ENCODE data around the gene ZNF311. TPM values are rescaled to one million over a fixed set of nuclear protein-coding genes. Genes with fewer than 3 reads are reported as not detected.
A peak's percentile ranks its signal among the peaks of the same experiment; 100 is the strongest.

Gene ZNF311
- total and polyA plus RNA-seq, 9 of the 15 experiments (the other 6 are each of a cell fraction or from before 2014, with no cell fraction given): 5.1 to 10.0 (median 7.5) TPM

DNA sequence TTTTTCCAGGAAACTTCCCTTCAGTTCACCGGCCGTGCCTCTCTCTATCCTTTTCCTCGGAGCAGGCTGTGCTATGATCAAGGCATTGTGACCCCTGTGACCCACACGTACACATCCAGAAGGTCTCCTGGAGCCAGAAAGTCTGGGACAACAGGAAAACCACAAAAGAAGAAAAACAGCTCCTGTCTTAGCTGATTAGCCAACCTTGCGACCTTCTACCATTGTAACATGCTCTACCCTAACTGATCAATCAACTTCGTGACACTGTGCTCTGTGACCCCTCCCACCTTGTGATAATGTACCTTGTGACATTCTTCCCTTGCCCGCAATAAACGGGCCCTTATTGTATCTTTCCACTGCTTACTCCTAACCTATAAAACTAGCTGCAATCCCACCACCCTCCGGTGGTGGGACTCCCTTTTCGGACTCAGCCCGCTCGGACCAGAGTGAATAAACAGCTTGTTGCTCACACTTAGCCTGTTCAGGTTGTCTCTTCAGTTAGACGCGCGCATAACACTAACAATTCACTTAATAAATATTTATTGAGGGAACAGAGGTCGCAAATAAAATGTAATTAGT is 24.2 kb downstream of the ZNF311 start (continued):
- no peak for TF ChIP-seq KLF13 (tag; IDR thresholded peaks at IDR 0.05; ENCODE audit: borderline replicate concordance, low read depth)
- no peak for TF ChIP-seq ZNF316 (IDR thresholded peaks at IDR 0.05)
- TF ChIP-seq TBL1XR1 (IDR thresholded peaks at IDR 0.05; ENCODE audit: low read length in 2 of 2): peak; percentile 37 to 74; a peak in 2 of 4 replicates
- no peak for TF ChIP-seq IRF2 (CRISPR knock-in tag; IDR thresholded peaks at IDR 0.05)
- 0 out of 2 replicates have a peak, but pooled peaks have one; percentile 2 for TF ChIP-seq ZNF436 (CRISPR knock-in tag; IDR thresholded peaks at IDR 0.05)
- no peak; the same call in 1 of the 2 replicates for TF ChIP-seq KAT7 (CRISPR knock-in tag; IDR thresholded peaks at IDR 0.05; ENCODE audit: borderline replicate concordance)
- TF ChIP-seq POLR2H (tag; IDR thresholded peaks at IDR 0.05; ENCODE audit: low read depth): no peak
- TF ChIP-seq SMAD4 (CRISPR knock-in tag; conservative IDR thresholded peaks at IDR 0.05): peak; percentile 97
- peak; percentile 82 for TF ChIP-seq ATF7 (IDR thresholded peaks at IDR 0.05)
- TF ChIP-seq ZNF347 (CRISPR knock-in tag; IDR thresholded peaks at IDR 0.05; ENCODE audit: low read depth): no peak
- TF ChIP-seq SP1 (CRISPR knock-in tag; IDR thresholded peaks at IDR 0.05): peak; percentile 75
- 0 out of 2 replicates have a peak, but pooled peaks have one; percentile 43 for TF ChIP-seq ZNF232 (CRISPR knock-in tag; IDR thresholded peaks at IDR 0.05)
- peak in 1 of 2 experiments; percentile 59; a peak in 2 of 4 replicates for TF ChIP-seq MAZ (CRISPR knock-in tag; conservative IDR thresholded peaks at IDR 0.05 in 1 of 2, IDR thresholded peaks at IDR 0.05 in 1 of 2)
- TF ChIP-seq ZFP1 (CRISPR knock-in tag; IDR thresholded peaks at IDR 0.05): no peak
- no peak for TF ChIP-seq HSF4 (CRISPR knock-in tag; IDR thresholded peaks at IDR 0.05; ENCODE audit: borderline replicate concordance)
- no peak for TF ChIP-seq CLOCK (CRISPR knock-in tag; IDR thresholded peaks at IDR 0.05; ENCODE audit: borderline replicate concordance)
- no peak for TF ChIP-seq MCM7 (IDR thresholded peaks at IDR 0.05)
- TF ChIP-seq CBFB (CRISPR knock-in tag; IDR thresholded peaks at IDR 0.05): peak; percentile 61; the same call in 1 of the 2 replicates
- 0 out of 2 replicates have a peak, but pooled peaks have one; percentile 53 for TF ChIP-seq NFRKB (IDR thresholded peaks at IDR 0.05; ENCODE audit: low read depth)
- peak; percentile 90 for TF ChIP-seq RNF2 (IDR thresholded peaks at IDR 0.05)
- TF ChIP-seq PHB2 (IDR thresholded peaks at IDR 0.05; ENCODE audit: low read depth): peak; percentile 0; the same call in 1 of the 2 replicates
- TF ChIP-seq NR2C2 (CRISPR knock-in tag; IDR thresholded peaks at IDR 0.05): peak; percentile 52; the same call in 1 of the 2 replicates
- TF ChIP-seq NR2C2 (tag; IDR thresholded peaks at IDR 0.05): peak; percentile 89
